ENCODE data around the gene LY6G6C.

Gene LY6G6C

GRCh38 chr6:31692886-31693285, 28.7 kb downstream of the LY6G6C start:
- Histone ChIP-seq H3K27me3 (ENCODE audit: insufficient read depth, low read depth, severe bottlenecking) (no peaks in the 10 kb centered on the region), H3K36me3 (peaks cover 79% of the 10 kb centered on the region), H3K9me3 (ENCODE audit: severe bottlenecking) (no peaks in the 10 kb centered on the region), H3K27ac (no peak overlapping the region), H3K4me3 (ENCODE audit: low read depth, low read length) (no peak overlapping the region)
- DNase-seq, result no peak
- TF ChIP-seq CTCF (IDR thresholded peaks at IDR 0.05; ENCODE audit: low read depth, low read length), result no peak

GRCh38 chr6:31692353-31692752, 29.2 kb downstream of the LY6G6C start:
- no peak for DNase-seq
- Histone ChIP-seq H3K27me3 (ENCODE audit: insufficient read depth, low read depth, severe bottlenecking) (no peaks in the 10 kb centered on the region), H3K9me3 (ENCODE audit: severe bottlenecking) (no peaks in the 10 kb centered on the region), H3K36me3 (peaks cover 79% of the 10 kb centered on the region), H3K27ac (no peak overlapping the region), H3K4me3 (ENCODE audit: low read depth, low read length) (no peak overlapping the region)
- no peak for TF ChIP-seq CTCF (IDR thresholded peaks at IDR 0.05; ENCODE audit: low read depth, low read length)

GRCh38 chr6:31691564-31692108, 29.9 kb downstream of the LY6G6C start:
- H3K27ac ChIP-seq, result no peak overlapping the region
- DNase-seq, result no peak
- H3K9me3 ChIP-seq (ENCODE audit: severe bottlenecking), result no peaks in the 10 kb centered on the region
- H3K4me3 ChIP-seq (ENCODE audit: low read depth, low read length), result no peak overlapping the region
- TF ChIP-seq CTCF (IDR thresholded peaks at IDR 0.05; ENCODE audit: low read depth, low read length), result no peak
- peaks cover 82% of the 10 kb centered on the region for H3K36me3 ChIP-seq
- H3K27me3 ChIP-seq (ENCODE audit: insufficient read depth, low read depth, severe bottlenecking), result no peaks in the 10 kb centered on the region

GRCh38 chr6:31691078-31691463, 30.5 kb downstream of the LY6G6C start:
- no peaks in the 10 kb centered on the region for H3K9me3 ChIP-seq (ENCODE audit: severe bottlenecking)
- H3K27ac ChIP-seq, result no peak overlapping the region
- no peak overlapping the region for H3K4me3 ChIP-seq (ENCODE audit: low read depth, low read length)
- DNase-seq, result no peak
- H3K36me3 ChIP-seq, result peaks cover 82% of the 10 kb centered on the region
- TF ChIP-seq CTCF (IDR thresholded peaks at IDR 0.05; ENCODE audit: low read depth, low read length), result no peak
- H3K27me3 ChIP-seq (ENCODE audit: insufficient read depth, low read depth, severe bottlenecking), result no peaks in the 10 kb centered on the region

GRCh38 chr6:31690231-31691077, 31.1 kb downstream of the LY6G6C start:
- no peak for DNase-seq
- peaks cover 82% of the 10 kb centered on the region for H3K36me3 ChIP-seq
- no peak overlapping the region for H3K4me3 ChIP-seq (ENCODE audit: low read depth, low read length)
- H3K9me3 ChIP-seq (ENCODE audit: severe bottlenecking), result no peaks in the 10 kb centered on the region
- no peak for TF ChIP-seq CTCF (IDR thresholded peaks at IDR 0.05; ENCODE audit: low read depth, low read length)
- no peaks in the 10 kb centered on the region for H3K27me3 ChIP-seq (ENCODE audit: insufficient read depth, low read depth, severe bottlenecking)
- no peak overlapping the region for H3K27ac ChIP-seq
